GM10266 (cell line): ENCODE data around the gene PRKAG1.
A peak's percentile ranks its signal among the peaks of the same experiment; 100 is the strongest.

ENCODE experiments used
- DNase-seq: peaks from one replicate; pipeline ENCODE4 v3.0.0; 2012; ENCODE audit errors: extremely low spot score
- CTCF ChIP-seq: IDR thresholded peaks from 2 replicates; pipeline ENCODE4 v1.5.1; 2012; ENCODE audit warnings: mild to moderate bottlenecking, low read depth; ENCODE audit not compliant: control insufficient read depth, insufficient read depth; ENCODE audit errors: missing control alignments

Gene PRKAG1

DNA sequence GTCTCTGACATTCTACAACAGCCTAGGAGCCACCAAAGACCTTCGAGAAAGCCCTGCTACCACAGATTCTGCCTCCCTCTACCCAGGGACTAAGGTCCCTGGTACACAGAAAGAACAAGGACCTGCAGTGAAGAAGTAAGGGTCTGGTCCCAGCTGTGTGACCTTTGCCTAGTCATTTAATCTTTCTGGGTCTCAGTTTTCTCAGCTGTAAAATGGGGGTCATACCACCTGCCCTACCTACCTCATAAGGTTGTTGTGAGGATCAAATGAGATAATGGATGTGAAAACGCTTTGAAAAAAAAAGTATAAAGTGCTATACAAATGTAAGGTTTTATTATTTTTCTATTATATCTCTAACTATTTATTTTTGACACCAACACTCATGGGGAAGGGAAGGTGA is 5.2 kb upstream of the PRKAG1 start:
- TF ChIP-seq CTCF = no peak
- DNase-seq = no peak

DNA sequence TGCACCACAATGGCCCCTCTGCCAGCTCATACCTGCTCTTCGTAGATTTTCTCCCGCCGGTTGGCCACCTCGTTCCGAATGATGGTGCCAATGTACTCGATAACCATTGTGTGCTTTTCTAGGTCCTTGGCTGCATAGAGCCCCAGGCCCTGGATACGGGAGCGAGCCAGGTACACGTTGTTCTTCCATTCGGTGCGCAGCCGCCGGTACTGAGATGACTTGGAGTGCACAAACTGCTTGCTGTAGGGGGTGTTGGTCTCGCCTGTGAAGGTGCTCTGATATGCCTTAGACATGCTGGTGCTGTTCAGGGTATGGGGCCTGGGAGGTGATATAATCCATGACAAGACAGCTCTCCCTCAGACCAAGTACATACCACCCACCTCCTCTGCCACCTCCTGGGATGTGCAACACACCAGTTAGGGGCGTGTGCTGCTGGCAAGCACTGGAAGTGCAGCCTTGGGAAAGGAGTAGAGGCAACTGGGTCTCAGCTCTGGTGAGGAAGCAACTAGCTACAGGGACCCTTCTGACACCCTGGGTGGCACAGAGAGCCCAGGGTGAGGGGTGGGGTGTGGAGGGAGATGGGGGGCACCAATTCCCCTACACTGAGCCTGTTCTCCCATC is 4.1 kb upstream of the PRKAG1 start:
- no peak for TF ChIP-seq CTCF
- DNase-seq = no peak

DNA sequence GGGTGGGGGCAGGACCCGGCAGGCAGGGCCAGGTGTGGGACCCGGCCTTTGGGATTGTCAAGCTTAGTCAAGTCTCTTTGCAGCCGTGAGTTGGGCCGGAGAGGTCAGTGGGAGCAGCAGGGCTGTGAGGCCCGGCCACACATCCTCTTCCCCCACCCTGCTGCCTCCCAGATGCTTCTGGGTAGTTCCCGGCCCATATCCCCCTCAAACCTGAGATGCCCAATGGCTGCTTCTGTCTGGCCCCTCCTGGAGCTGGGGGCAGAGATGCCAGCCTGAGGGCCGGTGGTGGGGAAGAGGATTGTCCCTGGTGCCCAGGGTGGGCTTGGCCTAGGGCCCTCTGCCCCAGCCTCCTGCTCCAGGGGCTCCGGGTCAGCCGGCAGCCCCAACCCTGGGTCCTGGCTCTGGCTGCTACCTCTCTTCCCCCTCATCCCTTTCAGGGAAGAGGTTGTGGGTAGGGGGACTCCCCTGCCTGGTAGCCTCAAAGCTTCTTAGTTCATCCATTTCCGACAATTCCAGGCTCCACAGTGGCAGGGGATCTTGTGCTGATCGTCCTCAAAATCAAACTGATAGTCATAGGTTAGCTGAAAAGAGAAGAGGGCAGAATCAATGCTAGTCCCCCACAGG is 2.8 kb upstream of the PRKAG1 start:
- TF ChIP-seq CTCF = no peak
- DNase-seq = no peak

- no peak for TF ChIP-seq CTCF
- DNase-seq = no peak
Measured at GRCh38 chr12:49020441-49020840, 1.9 kb upstream of the PRKAG1 start.

DNA sequence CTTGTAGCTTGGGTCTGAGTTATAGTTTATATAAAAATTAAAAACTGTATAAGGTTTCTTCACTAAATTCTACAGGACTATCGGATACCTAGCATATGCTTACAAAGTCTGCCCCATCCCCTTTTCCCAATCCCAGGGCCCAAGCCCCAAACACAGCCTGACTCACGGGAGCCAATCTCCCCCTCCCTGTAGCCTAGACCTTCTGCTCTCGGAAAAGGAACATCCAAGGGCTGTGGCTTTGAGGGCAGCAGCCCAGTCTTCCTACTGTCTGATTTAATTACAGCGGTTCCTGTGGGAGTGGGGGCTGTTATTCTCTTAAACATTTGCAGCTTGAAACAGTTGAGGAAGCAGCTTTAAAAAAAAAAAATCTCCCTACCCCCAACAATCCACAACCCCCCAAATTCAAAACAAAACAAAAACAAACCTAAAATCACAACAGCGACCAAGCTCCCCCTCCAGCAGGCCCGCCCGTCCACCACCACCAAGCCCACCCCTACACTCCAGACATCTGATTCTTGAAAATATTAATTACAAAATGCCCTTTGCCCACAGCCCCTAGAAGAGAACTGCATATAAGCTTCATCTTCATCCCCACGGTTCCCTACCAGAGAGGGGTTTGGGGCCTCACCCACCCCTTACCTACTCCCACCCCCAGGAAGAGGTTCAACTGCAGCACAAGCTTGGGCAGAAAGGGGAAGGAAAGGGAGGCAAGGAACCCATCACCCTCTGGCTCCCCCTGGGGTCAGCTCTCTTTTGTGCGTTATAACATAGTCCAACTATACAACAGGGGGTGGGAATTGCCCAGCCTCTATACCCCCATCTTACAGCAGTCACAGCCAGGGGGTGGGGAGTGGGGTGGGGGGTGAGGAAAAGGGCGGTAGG is 1.1 kb upstream of the PRKAG1 start:
- TF ChIP-seq CTCF = peak; percentile 38
- DNase-seq = peak; percentile 65

GRCh38 chr12:49019120-49019430 is 499 bp upstream of the PRKAG1 start:
- TF ChIP-seq CTCF = no peak
- DNase-seq = no peak

GRCh38 chr12:49017891-49018260 is 700 bp downstream of the PRKAG1 start:
- DNase-seq = no peak
- TF ChIP-seq CTCF = no peak
